SK-N-SH (cell line): ENCODE data around the gene VIPR2. TPM values are rescaled to one million over a fixed set of nuclear protein-coding genes. Genes with fewer than 3 reads are reported as not detected.

ENCODE experiments used
- CTCF ChIA-PET: fragments of 300-600, 350-600 bp; formaldehyde crosslinking; extraction: SDS; loops from one replicate; lab custom pipeline; 2021; lab: Yijun Ruan, JAX
- POLR2A ChIA-PET: fragments of 350-600 bp; sonication (Branson Sonifier 250); formaldehyde crosslinking; extraction: SDS; loops from one replicate; lab custom pipeline; 2020; ENCODE audit warnings: antibody characterized with exemption, inconsistent platforms; lab: Yijun Ruan, JAX
- DNase-seq: peaks from one replicate; pipeline ENCODE4 v3.0.0; 2012
- H2AFZ ChIP-seq: fragments of 200-600 bp; sonication (generic); 2 replicates; pipeline ENCODE4 v1.8.1; 2016; ENCODE audit warnings: antibody characterized with exemption, mild to moderate bottlenecking, low read depth
- H3F3A ChIP-seq: fragments of 200-600 bp; sonication (generic); replicated peaks from 2 replicates; pipeline ENCODE3; 2016; ENCODE audit warnings: antibody characterized with exemption, mild to moderate bottlenecking; ENCODE audit not compliant: insufficient read depth
- H3K27ac ChIP-seq, 2 experiments: fragments of 200-500 bp in 1 of 2; fragments of 200-600 bp in 1 of 2; sonication (Bioruptor generic) in 1 of 2; sonication (generic), shearing (Covaris generic) in 1 of 2; 2 replicates each; pipeline versions ENCODE4 v1.5.1 to v1.6.1; 2014 to 2016; ENCODE audit warnings: low read depth in 2 of 2, inconsistent platforms in 1 of 2, low read length in 1 of 2, mild to moderate bottlenecking in 1 of 2, mixed read lengths in 1 of 2
- H3K27me3 ChIP-seq: fragments of 200-600 bp; sonication (generic), shearing (Covaris generic); 2 replicates; pipeline ENCODE4 v1.6.1; 2016; ENCODE audit warnings: mixed run types; ENCODE audit not compliant: insufficient read depth
- H3K36me3 ChIP-seq, 2 experiments: fragments of 200-500 bp in 1 of 2; fragments of 200-600 bp in 1 of 2; sonication (Bioruptor generic) in 1 of 2; sonication (generic) in 1 of 2; replicated peaks in 1 of 2; 2 replicates each; pipeline versions ENCODE3 to v1.5.1; 2014 to 2016; ENCODE audit warnings: low read length in 1 of 2, mild to moderate bottlenecking in 1 of 2; ENCODE audit not compliant: insufficient read depth in 2 of 2, control insufficient read depth in 1 of 2
- H3K4me1 ChIP-seq, 2 experiments: fragments of 200-500 bp in 1 of 2; fragments of 200-600 bp in 1 of 2; sonication (Bioruptor generic) in 1 of 2; sonication (generic), shearing (Covaris generic) in 1 of 2; 2 replicates each; pipeline versions ENCODE4 v1.5.1 to v1.6.1; 2014 to 2016; ENCODE audit warnings: low read depth in 1 of 2, low read length in 1 of 2, mixed run types in 1 of 2; ENCODE audit not compliant: insufficient read depth in 2 of 2, control insufficient read depth in 1 of 2
- H3K4me2 ChIP-seq: fragments of 200-600 bp; sonication (generic), shearing (Covaris generic); 2 replicates; pipeline ENCODE4 v1.6.1; 2017; ENCODE audit warnings: mixed run types
- H3K4me3 ChIP-seq, 2 experiments: fragments of 200-500 bp in 1 of 2; fragments of 200-600 bp in 1 of 2; sonication (Bioruptor generic) in 1 of 2; sonication (generic), shearing (Covaris generic) in 1 of 2; 2 replicates each; pipeline versions ENCODE4 v1.5.1 to v1.8.1; 2014 to 2016; ENCODE audit warnings: low read depth in 2 of 2, inconsistent platforms in 1 of 2, low read length in 1 of 2, mild to moderate bottlenecking in 1 of 2, mixed read lengths in 1 of 2, moderate library complexity in 1 of 2
- H3K79me2 ChIP-seq: fragments of 200-600 bp; sonication (generic); 2 replicates; pipeline ENCODE4 v1.8.1; 2017; ENCODE audit warnings: mild to moderate bottlenecking; ENCODE audit not compliant: insufficient read depth
- H3K9ac ChIP-seq: fragments of 200-600 bp; sonication (generic); 2 replicates; pipeline ENCODE4 v1.6.1; 2017; ENCODE audit warnings: mixed run types
- H3K9me2 ChIP-seq: fragments of 200-600 bp; sonication (generic); 2 replicates; pipeline ENCODE4 v1.6.1; 2017; ENCODE audit warnings: mixed run types
- H3K9me3 ChIP-seq: fragments of 200-600 bp; sonication (generic); 2 replicates; pipeline ENCODE4 v1.6.1; 2017; ENCODE audit warnings: mixed run types, mild to moderate bottlenecking, moderate library complexity
- H4K20me1 ChIP-seq: fragments of 200-600 bp; sonication (generic); 2 replicates; pipeline ENCODE4 v1.6.1; 2017; ENCODE audit warnings: mild to moderate bottlenecking, mixed run types; ENCODE audit not compliant: insufficient read depth
- CHD2 ChIP-seq: fragments of 150-350 bp; IDR thresholded peaks from 2 replicates; pipeline ENCODE4 v1.6.1; 2018; ENCODE audit warnings: low read length; ENCODE audit not compliant: partially characterized antibody
- FOSL2 ChIP-seq: IDR thresholded peaks from 2 replicates; pipeline ENCODE4 v1.4.0; 2012; ENCODE audit warnings: low read depth, mild to moderate bottlenecking, moderate library complexity, borderline replicate concordance
- NFIC ChIP-seq: IDR thresholded peaks from 2 replicates; pipeline ENCODE4 v1.4.0; 2012; ENCODE audit warnings: borderline replicate concordance
- RCOR1 ChIP-seq: fragments of 150-350 bp; IDR thresholded peaks from 2 replicates; pipeline ENCODE4 v1.6.1; 2017; ENCODE audit warnings: antibody characterized with exemption, low read length
- RXRA ChIP-seq: IDR thresholded peaks from 2 replicates; pipeline ENCODE4 v1.4.0; 2012; ENCODE audit warnings: low read depth, mild to moderate bottlenecking, borderline replicate concordance
- SIN3A ChIP-seq: IDR thresholded peaks from 2 replicates; pipeline ENCODE4 v1.6.1; 2012; ENCODE audit warnings: low read depth, mild to moderate bottlenecking, low read length, moderate library complexity, borderline replicate concordance
- SMC3 ChIP-seq: IDR thresholded peaks from 2 replicates; pipeline ENCODE4 v1.6.1; 2012; ENCODE audit warnings: low read depth, low read length, improper control_type of control experiment
- TAF1 ChIP-seq: IDR thresholded peaks from 2 replicates; pipeline ENCODE4 v1.6.1; 2012; ENCODE audit warnings: low read depth, mild to moderate bottlenecking, low read length, moderate library complexity, borderline replicate concordance
- TCF12 ChIP-seq: IDR thresholded peaks from 2 replicates; pipeline ENCODE4 v1.4.0; 2012
- WGBS: methylation state at CpG from one replicate; pipeline ENCODE4 v1.1.6; 2017; ENCODE audit warnings: low lambda C conversion rate; 5-methylcytosine and 5-hydroxymethylcytosine counted together
- polyA plus RNA-seq, 3 experiments: library from polyadenylated mRNA; depleted of rRNA; stranded (reverse); fragments of >200 nt; gene quantifications; 2 replicates each; pipeline ENCODE4 v1.2.3, GENCODE V29; 2012
- TF ChIP-seq, protein P1 (sequence below): IDR thresholded peaks from 2 replicates; pipeline ENCODE4 v1.4.0; 2012; ENCODE audit warnings: low read depth, borderline replicate concordance
- TF ChIP-seq, protein P2 (sequence below): IDR thresholded peaks from 2 replicates; pipeline ENCODE4 v1.4.0; 2012; ENCODE audit warnings: low read depth, borderline replicate concordance
- TF ChIP-seq, protein P3 (sequence below): fragments of 150-350 bp; IDR thresholded peaks from 2 replicates; pipeline ENCODE4 v1.6.1; 2017; ENCODE audit warnings: antibody characterized with exemption, low read length, low read depth, borderline replicate concordance
- TF ChIP-seq, protein P4 (sequence below): IDR thresholded peaks from 2 replicates; pipeline ENCODE4 v1.4.0; 2012; ENCODE audit warnings: low read depth

Gene VIPR2
- polyA plus RNA-seq, 1 of the 3 experiments (the other 2 are of a cell fraction), result not detected

DNA sequence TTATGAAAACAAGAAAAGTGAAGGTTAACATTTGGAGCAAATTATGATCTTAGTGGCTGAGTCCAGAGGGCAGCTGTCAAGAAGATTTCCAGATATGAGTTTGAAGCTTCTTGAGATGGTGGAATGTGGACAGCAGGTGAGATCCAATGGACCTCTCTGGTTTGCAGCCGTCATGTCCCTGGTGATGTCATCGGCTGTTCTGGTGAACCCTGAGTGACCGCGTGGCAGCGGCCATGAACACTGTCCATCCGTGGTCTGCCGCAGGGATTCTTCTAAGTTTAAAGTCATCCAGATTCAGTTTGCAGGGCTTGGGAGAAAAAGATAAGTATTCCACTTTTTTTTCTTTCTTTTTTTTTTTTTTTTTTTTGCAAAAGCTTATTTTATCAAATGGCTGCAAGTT lies 15.8 kb upstream of the VIPR2 start (continued):
- TF ChIP-seq NFIC, result no peak
- TF ChIP-seq, protein P1, sequence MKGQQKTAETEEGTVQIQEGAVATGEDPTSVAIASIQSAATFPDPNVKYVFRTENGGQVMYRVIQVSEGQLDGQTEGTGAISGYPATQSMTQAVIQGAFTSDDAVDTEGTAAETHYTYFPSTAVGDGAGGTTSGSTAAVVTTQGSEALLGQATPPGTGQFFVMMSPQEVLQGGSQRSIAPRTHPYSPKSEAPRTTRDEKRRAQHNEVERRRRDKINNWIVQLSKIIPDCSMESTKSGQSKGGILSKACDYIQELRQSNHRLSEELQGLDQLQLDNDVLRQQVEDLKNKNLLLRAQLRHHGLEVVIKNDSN, result no peak

DNA sequence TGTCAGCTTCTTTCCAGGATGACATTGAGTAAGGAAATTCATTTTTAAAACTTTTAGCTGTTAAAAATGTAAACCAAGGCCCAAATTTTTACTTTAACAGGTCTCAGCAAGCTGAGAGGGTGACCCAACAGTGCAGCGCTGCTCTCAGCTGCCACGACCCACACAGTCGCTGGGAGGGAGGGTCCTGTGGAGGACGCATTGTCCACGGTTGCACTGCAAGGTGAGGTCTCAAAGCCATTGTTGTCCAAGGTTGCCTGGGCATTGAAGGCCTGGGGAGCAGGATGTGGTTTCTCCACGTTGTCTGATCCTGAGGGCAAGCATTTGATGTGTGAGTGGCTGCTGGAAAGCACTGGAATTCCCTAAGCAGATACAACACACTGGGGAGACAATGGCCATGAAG lies 15.1 kb upstream of the VIPR2 start:
- H2AFZ ChIP-seq, result no peak overlapping the region
- H3K4me2 ChIP-seq, result no peak overlapping the region
- no peak overlapping the region for H3K4me3 ChIP-seq
- no peak overlapping the region for H3K9ac ChIP-seq
- no peaks in the 10 kb centered on the region for H3K9me3 ChIP-seq
- H3K27me3 ChIP-seq, result no peaks in the 10 kb centered on the region
- no peaks in the 10 kb centered on the region for H3K9me2 ChIP-seq
- no peaks in the 10 kb centered on the region for H4K20me1 ChIP-seq
- ChIA-PET POLR2A (no interaction called here), CTCF (no interaction called here)
- H3K36me3 ChIP-seq, result no peaks in the 10 kb centered on the region
- WGBS, result 46% methylated on average over 6 of the region's 6 CpGs
- no peaks in the 10 kb centered on the region for H3K79me2 ChIP-seq
- TF ChIP-seq, protein P2, sequence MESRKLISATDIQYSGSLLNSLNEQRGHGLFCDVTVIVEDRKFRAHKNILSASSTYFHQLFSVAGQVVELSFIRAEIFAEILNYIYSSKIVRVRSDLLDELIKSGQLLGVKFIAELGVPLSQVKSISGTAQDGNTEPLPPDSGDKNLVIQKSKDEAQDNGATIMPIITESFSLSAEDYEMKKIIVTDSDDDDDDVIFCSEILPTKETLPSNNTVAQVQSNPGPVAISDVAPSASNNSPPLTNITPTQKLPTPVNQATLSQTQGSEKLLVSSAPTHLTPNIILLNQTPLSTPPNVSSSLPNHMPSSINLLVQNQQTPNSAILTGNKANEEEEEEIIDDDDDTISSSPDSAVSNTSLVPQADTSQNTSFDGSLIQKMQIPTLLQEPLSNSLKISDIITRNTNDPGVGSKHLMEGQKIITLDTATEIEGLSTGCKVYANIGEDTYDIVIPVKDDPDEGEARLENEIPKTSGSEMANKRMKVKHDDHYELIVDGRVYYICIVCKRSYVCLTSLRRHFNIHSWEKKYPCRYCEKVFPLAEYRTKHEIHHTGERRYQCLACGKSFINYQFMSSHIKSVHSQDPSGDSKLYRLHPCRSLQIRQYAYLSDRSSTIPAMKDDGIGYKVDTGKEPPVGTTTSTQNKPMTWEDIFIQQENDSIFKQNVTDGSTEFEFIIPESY, result no peak
- no peak for TF ChIP-seq TCF12
- TF ChIP-seq, protein P3, sequence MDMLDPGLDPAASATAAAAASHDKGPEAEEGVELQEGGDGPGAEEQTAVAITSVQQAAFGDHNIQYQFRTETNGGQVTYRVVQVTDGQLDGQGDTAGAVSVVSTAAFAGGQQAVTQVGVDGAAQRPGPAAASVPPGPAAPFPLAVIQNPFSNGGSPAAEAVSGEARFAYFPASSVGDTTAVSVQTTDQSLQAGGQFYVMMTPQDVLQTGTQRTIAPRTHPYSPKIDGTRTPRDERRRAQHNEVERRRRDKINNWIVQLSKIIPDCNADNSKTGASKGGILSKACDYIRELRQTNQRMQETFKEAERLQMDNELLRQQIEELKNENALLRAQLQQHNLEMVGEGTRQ, result no peak
- no peak for TF ChIP-seq SMC3
- no peak for TF ChIP-seq TAF1
- TF ChIP-seq SIN3A, result no peak
- no peak for TF ChIP-seq CHD2
- no peak for TF ChIP-seq NFIC
- no peak for TF ChIP-seq RXRA
- TF ChIP-seq, protein P4, sequence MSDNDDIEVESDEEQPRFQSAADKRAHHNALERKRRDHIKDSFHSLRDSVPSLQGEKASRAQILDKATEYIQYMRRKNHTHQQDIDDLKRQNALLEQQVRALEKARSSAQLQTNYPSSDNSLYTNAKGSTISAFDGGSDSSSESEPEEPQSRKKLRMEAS, result no peak
- no peak for TF ChIP-seq RCOR1
- no peak for TF ChIP-seq FOSL2
- H3K27ac ChIP-seq, result no peak overlapping the region
- no peaks in the 10 kb centered on the region for H3K4me1 ChIP-seq
- no peak for DNase-seq
- H3F3A ChIP-seq, result no peaks in the 10 kb centered on the region
